GM12874 (cell line): Measurements from ENCODE around the gene CPLX3.

Source experiments
- CTCF ChIP-seq: IDR thresholded peaks from 2 replicates; pipeline ENCODE4 v1.5.1; 2011; ENCODE audit warnings: low read depth, mild to moderate bottlenecking, control low read depth, low read length, moderate library complexity; ENCODE audit not compliant: insufficient read depth

The CPLX3 gene

DNA sequence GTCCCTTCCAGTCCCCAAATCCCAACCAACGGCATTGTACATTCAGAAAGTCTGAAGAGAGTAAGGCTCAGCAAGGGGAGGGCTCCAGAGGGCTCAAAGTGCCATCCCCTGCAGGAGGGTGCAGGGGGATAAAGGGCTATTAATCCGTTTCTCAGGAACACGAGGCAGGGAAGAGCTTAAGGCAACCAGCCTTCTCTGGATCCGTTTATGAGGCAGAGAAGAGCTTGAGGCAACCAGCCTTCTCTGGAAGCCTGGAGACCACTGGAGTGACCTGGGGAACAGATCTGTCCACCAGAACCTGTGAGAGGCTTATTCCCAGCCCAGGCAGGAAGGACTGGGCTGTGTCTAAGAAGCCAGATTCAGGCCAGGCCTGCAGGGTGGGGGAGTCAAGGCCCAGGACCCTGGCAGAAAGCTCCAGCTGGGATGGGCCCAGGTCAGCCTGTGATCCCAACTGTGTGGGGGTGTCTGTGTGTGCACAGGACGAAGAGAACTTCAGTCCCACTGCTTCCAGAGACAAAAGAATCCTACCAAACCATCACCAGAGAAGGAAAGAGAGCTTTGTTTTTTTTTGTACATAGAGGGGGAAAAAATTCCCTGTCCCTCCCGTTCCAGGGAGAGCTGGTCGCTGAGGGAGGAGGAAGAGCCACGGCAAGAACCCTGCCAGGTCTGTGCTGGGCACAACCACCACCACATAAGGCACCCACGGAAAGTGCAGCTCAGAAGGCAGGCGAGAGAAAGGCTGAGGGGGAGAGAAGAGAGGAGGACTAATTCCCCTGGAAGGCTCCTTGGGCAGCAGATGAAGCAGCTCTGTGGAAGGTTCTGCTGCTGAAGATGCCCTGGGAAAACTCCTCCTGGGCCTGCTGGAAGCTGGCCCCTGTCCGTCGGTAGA lies 18.1 kb downstream of the CPLX3 start:
- no peak for TF ChIP-seq CTCF

GRCh38 chr15:74845208-74845568 lies 18.8 kb downstream of the CPLX3 start:
- no peak for TF ChIP-seq CTCF

- TF ChIP-seq CTCF: no peak
Observed at GRCh38 chr15:74845581-74845980, 19.2 kb downstream of the CPLX3 start.

DNA sequence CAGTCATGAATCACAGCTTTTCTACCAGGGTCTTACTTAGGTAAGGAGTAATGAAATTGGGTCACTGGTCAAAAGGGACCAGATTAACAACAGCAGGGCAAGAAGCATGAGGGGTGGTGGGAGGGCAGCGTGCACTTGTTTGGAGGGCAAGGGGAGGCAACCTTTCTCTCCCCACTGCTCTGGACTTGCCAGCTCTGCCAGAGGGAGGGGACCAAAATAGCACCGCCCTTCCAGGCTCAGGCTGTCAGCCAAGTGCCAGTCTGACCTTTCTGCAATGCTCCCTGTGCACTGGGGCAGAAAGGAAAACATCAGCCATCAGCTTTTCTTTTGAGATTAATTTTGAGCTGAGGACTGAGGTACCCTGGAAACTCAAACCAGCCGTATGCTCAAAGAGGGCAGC lies 21.0 kb downstream of the CPLX3 start:
- TF ChIP-seq CTCF: no peak

GRCh38 chr15:74850393-74850792 lies 24.0 kb downstream of the CPLX3 start:
- no peak for TF ChIP-seq CTCF

DNA sequence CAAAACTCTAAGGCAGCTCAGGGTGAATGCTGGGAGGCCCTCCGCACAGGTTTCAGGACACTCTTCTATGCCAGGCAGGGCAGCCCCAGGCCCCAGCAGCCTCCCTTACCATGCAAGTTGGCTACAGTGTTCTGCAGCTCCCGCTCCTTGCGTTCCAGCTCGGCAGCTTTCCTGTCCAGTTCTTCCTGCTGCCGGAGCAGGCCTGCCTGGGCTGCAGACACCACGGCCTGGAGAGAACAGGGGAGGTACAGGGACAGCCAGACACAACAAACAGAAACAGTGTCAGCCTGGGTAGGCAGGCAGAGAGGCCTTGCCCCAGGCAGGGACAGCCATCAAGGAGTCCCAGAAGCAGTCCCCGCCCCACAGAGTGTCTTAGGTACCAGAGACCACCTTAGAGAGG lies 25.5 kb downstream of the CPLX3 start:
- no peak for TF ChIP-seq CTCF

DNA sequence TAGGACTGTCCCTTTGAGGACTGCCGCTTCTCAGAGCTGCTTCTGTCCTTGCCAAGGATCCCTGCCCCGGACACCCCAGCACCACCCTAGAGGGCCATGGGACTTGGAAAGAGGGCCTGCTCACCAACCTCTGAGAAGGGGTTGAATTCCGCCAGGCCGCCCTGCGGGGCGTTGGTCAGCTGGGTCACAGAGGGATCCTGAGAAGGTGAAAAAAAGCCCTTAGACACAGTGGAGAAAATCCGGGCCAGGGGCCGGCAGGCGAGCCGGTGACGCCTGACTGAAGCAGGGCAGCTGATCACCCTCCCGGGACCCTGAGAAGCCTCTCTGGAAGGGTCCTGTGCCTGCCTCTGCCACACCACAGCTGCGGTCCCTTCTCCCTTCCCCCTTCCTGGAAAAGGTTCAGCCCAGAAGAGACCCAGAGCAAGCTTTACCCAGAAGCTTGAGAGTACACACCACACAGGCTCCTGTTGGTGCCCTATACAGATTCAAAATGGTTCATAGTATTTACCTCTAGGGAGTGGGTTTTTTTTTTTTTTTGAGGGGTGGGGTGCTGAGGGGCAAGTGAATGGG lies 28.1 kb downstream of the CPLX3 start:
- TF ChIP-seq CTCF: no peak
